ENCODE results near the gene RMI2. TPM values are rescaled to one million over a fixed set of nuclear protein-coding genes. Genes with fewer than 3 reads are reported as not detected.

RMI2 gene
- total and polyA plus RNA-seq, 4 donors, result 0.28 to 8.5 (median 0.83) TPM

GRCh38 chr16:11299865-11300559 is 45.2 kb upstream of the RMI2 start (continued):
- no peak for TF ChIP-seq CTCF (IDR thresholded peaks at IDR 0.05; ENCODE audit: low read depth, low read length, missing input control)
- TF ChIP-seq FOXA1 (IDR thresholded peaks at IDR 0.05), result no peak
- no peak for TF ChIP-seq FOXA2 (IDR thresholded peaks at IDR 0.05)
- no peak for TF ChIP-seq TAF1 (conservative IDR thresholded peaks at IDR 0.05)
- TF ChIP-seq HNF4G (IDR thresholded peaks at IDR 0.05), result no peak
- TF ChIP-seq SP1 (IDR thresholded peaks at IDR 0.05), result no peak
- TF ChIP-seq YY1 (IDR thresholded peaks at IDR 0.05), result no peak
- no peak for TF ChIP-seq JUND (IDR thresholded peaks at IDR 0.05)

DNA sequence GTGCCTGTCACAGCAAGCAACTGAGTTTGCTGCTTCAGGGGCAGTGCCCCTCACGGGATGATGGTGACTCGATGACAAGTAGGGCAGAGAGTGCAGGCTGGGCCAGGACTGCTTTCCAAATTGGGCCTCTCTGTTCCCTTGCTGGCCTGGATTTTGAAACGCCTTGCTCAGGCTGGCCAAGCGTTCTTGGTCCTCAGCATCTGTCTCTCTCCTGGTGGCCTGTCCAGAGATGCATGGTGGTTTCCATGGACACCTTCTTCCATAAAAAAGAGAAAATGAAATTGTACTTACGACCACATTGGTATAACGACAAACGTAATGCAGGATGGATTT is 44.7 kb upstream of the RMI2 start:
- Histone ChIP-seq H3K9ac (ENCODE audit: low read depth in 1 of 2, low read length in 2 of 2) (no peak overlapping the region), H3K27ac (ENCODE audit: low read depth in 1 of 2, low read length in 2 of 2) (no peak overlapping the region), H3K9me3 (ENCODE audit: control insufficient read depth in 4 of 4, low read length in 3 of 4) (no peaks in the 10 kb centered on the region), H3K4me1 (ENCODE audit: control insufficient read depth in 4 of 4, insufficient read depth in 4 of 4, low read length in 3 of 4) (peaks cover 6 to 17% (median 11%) of the 10 kb centered on the region in 4 donors), H3K27me3 (ENCODE audit: control insufficient read depth in 4 of 4, insufficient read depth in 4 of 4, low read length in 3 of 4) (no peaks in the 10 kb centered on the region), H3K4me3 (ENCODE audit: low read depth in 1 of 3, low read length in 3 of 3) (no peak overlapping the region), H3K36me3 (ENCODE audit: control insufficient read depth in 4 of 4, insufficient read depth in 3 of 4, low read depth in 1 of 4, low read length in 3 of 4) (no peaks in the 10 kb centered on the region)
- 94% methylated on average over 7 of the region's 7 CpGs for WGBS
- DNase-seq (ENCODE audit: low spot score), result no peak
- no peak for TF ChIP-seq JUND (IDR thresholded peaks at IDR 0.05)
- TF ChIP-seq FOXA1 (IDR thresholded peaks at IDR 0.05), result no peak
- no peak for TF ChIP-seq RXRA (IDR thresholded peaks at IDR 0.05)
- no peak for TF ChIP-seq HNF4A (conservative IDR thresholded peaks at IDR 0.05)

- TF ChIP-seq GABPA (IDR thresholded peaks at IDR 0.05 in 1 of 2, conservative IDR thresholded peaks at IDR 0.05 in 1 of 2) (no peak), JUND (IDR thresholded peaks at IDR 0.05) (no peak), EGR1 (IDR thresholded peaks at IDR 0.05; ENCODE audit: low read depth in 2 of 2) (no peak), NR2F2 (IDR thresholded peaks at IDR 0.05) (no peak), CTCF (IDR thresholded peaks at IDR 0.05; ENCODE audit: low read depth, low read length, missing input control) (no peak), RAD21 (IDR thresholded peaks at IDR 0.05) (no peak)
- peaks cover 6 to 11% (median 8%) of the 10 kb centered on the region in 4 donors for H3K4me1 ChIP-seq (ENCODE audit: control insufficient read depth in 4 of 4, insufficient read depth in 4 of 4, low read length in 3 of 4)
- no peak overlapping the region for H3K27ac ChIP-seq (ENCODE audit: low read depth in 1 of 2, low read length in 2 of 2)
- no peak overlapping the region for H3K9ac ChIP-seq (ENCODE audit: low read depth in 1 of 2, low read length in 2 of 2)
- H3K4me3 ChIP-seq (ENCODE audit: low read depth in 1 of 3, low read length in 3 of 3), result no peak overlapping the region
- H3K36me3 ChIP-seq (ENCODE audit: control insufficient read depth in 4 of 4, insufficient read depth in 3 of 4, low read depth in 1 of 4, low read length in 3 of 4), result no peaks in the 10 kb centered on the region
- no peaks in the 10 kb centered on the region for H3K27me3 ChIP-seq (ENCODE audit: control insufficient read depth in 4 of 4, insufficient read depth in 4 of 4, low read length in 3 of 4)
- no peaks in the 10 kb centered on the region for H3K9me3 ChIP-seq (ENCODE audit: control insufficient read depth in 4 of 4, low read length in 3 of 4)
- DNase-seq (ENCODE audit: low spot score), result no peak
- WGBS, result 90% methylated on average over 4 of the region's 4 CpGs
Observed at GRCh38 chr16:11301645-11302501, 43.4 kb upstream of the RMI2 start.

Data from liver (tissue), 9 donors.